M059J (cell line): Measurements from ENCODE around the gene CCDC85B. TPM values are rescaled to one million over a fixed set of nuclear protein-coding genes. Genes with fewer than 3 reads are reported as not detected.
A peak's percentile ranks its signal among the peaks of the same experiment; 100 is the strongest.

Experiments
- DNase-seq: peaks from one replicate; pipeline ENCODE4 v3.0.0-alpha.2; 2012; ENCODE audit warnings: low read depth
- total RNA-seq: library from RNA; depleted of rRNA; stranded (reverse); fragments of >200 nt; shearing (Covaris generic); gene quantifications from 2 replicates; pipeline ENCODE4 v1.2.3, GENCODE V29; 2014; rRNA removed

The CCDC85B gene
- total RNA-seq, 1 experiment from 2014 or later: 95.3 TPM

DNA sequence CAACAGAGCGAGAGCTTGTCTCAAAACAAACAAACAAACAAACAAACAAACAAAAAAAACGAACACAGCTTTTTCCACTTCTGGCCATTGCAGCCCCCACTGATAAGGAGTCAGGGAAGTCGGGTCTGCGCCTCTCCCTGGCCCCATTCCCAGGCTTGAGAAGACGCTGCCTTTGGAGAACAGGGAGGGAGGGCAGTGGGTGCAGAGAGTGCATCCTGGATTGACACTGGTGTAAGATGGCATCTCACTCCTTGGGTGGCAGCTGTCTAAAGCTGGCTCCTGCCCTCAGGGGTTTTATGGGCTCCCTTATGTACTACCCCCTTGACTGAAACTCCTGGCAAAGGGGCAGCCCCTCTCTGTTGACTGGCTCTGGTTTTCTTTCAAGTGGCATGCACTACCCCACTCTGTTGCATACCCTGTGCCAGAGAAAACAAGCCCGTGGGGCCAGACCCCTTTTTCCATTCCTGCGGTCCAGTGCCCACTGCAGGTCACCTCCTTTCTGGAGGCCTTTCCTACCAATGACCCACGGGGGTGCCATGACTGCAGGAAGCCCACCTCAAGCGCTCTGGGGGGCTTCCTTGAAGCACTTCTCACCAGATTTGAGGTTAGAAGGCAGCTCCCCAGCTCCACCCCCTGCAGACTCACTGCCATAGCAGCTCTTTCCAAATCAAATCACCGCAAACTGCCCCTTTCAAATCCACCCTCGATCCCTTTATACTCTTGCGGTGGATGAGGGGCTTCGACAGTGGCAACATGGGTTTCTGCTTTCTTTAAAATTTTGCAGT is 41.5 kb downstream of the CCDC85B start:
- DNase-seq: no peak

DNA sequence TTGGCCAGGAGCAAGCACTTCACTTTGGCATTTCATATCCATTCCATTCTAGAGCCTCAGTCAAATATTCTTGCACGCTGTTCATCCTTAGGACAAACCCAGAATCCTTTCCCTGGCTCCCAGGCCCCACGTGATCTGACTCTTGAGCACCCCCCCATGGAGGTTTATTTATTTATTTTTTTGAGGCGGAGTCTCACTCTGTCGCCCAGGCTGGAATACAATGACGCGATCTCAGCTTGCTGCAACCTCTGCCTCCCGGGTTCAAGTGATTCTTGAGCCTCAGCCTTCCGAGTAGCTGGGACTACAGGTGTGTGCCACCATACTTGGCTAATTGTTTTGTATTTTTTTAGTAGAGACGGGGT is 42.1 kb downstream of the CCDC85B start:
- peak; percentile 27 for DNase-seq

DNA sequence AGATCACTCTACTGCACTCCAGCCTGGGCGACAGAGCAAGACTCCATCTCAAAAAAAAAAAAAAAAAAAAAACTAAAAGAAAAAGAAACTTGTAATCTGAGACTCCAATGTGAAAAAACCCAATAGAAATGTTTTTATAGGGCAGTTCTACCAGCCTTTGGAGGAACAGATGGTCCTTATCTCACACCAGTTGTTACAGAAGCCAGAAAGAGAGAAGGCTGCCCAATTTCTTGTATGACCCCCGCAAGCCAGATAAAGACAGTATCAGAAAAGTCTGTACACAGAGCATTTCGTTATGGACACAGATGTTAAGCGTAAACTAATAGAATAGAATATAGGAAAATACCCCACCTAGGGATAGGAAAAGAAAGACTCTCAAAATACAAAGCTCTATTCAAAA is 43.5 kb downstream of the CCDC85B start:
- no peak for DNase-seq

DNA sequence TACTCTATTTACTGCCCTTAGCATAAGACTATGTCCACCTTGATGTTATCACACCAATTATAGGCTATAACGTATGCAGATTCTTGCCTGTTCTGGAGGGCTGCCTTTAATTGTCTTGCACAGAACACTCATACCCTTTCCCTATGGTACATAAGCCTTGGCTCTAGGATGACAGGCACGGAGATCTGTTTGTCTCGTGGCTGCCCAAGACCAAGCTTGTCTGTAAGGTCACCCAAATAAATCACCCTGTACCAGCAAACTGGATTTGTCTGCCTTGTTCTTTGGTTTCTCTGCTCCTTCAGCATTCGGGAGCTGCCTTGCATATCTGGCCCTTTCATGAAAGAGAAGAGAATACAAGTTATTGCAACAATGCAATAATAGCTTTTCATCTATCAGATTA is 47.3 kb downstream of the CCDC85B start:
- DNase-seq: no peak

Other genes starting within 250 kb of the CCDC85B start
- gene RELA, start 227.8 kb upstream of the CCDC85B start, total RNA-seq: 37.2 and 49.1 TPM in 2 replicates
- 21.6 and 37.8 TPM in 2 replicates for gene KAT5, start 178.4 kb upstream of the CCDC85B start, total RNA-seq
- 45.0 and 48.2 TPM in 2 replicates for gene RNASEH2C, start 169.9 kb upstream of the CCDC85B start, total RNA-seq
- 5.9 and 13.0 TPM in 2 replicates for gene AP5B1, start 109.7 kb upstream of the CCDC85B start, total RNA-seq
- gene OVOL1, start 103.6 kb upstream of the CCDC85B start, total RNA-seq: not detected in 2 replicates
- 0.12 TPM in 1 of 2 replicates, not detected in the other for gene SNX32, start 56.7 kb upstream of the CCDC85B start, total RNA-seq
- gene CFL1, start 32.5 kb upstream of the CCDC85B start, total RNA-seq: 1,801 and 2,276 TPM in 2 replicates
- gene MUS81, start 30.2 kb upstream of the CCDC85B start, total RNA-seq: 22.7 and 42.4 TPM in 2 replicates
- 14.4 and 25.3 TPM in 2 replicates for gene EFEMP2, start 17.9 kb upstream of the CCDC85B start, total RNA-seq
- gene CTSW, start 10.8 kb upstream of the CCDC85B start, total RNA-seq: 0.49 and 1.5 TPM in 2 replicates
- gene FIBP, start 2.2 kb upstream of the CCDC85B start, total RNA-seq: 149 and 165 TPM in 2 replicates
- 253 and 286 TPM in 2 replicates for gene FOSL1, start 9.7 kb downstream of the CCDC85B start, total RNA-seq
- 39.1 and 47.9 TPM in 2 replicates for gene C11orf68, start 28.4 kb downstream of the CCDC85B start, total RNA-seq
- gene DRAP1, start 28.8 kb downstream of the CCDC85B start, total RNA-seq: 456 and 489 TPM in 2 replicates
- not detected in 2 replicates for gene TSGA10IP, start 54.8 kb downstream of the CCDC85B start, total RNA-seq
- 60.3 and 102 TPM in 2 replicates for gene SART1, start 71.1 kb downstream of the CCDC85B start, total RNA-seq
- gene EIF1AD, start 111.5 kb downstream of the CCDC85B start, total RNA-seq: 46.0 and 46.9 TPM in 2 replicates
- 97.1 and 106 TPM in 2 replicates for gene BANF1, start 111.8 kb downstream of the CCDC85B start, total RNA-seq
- 0.20 TPM in 1 of 2 replicates, not detected in the other for gene CST6, start 121.3 kb downstream of the CCDC85B start, total RNA-seq
- 1.6 TPM in 2 replicates for gene CATSPER1, start 135.8 kb downstream of the CCDC85B start, total RNA-seq
- not detected in 2 replicates for gene GAL3ST3, start 158.5 kb downstream of the CCDC85B start, total RNA-seq
- gene SF3B2, start 161.7 kb downstream of the CCDC85B start, total RNA-seq: 164 and 233 TPM in 2 replicates
- 24.2 and 32.7 TPM in 2 replicates for gene PACS1, start 179.6 kb downstream of the CCDC85B start, total RNA-seq